SK-N-SH (cell line): ENCODE measurements around the gene DAB2IP. TPM values are rescaled to one million over a fixed set of nuclear protein-coding genes. Genes with fewer than 3 reads are reported as not detected.
A peak's percentile ranks its signal among the peaks of the same experiment; 100 is the strongest.

Experiments used
- CTCF ChIA-PET: fragments of 300-600, 350-600 bp; formaldehyde crosslinking; extraction: SDS; loops from one replicate; lab custom pipeline; 2021; lab: Yijun Ruan, JAX
- POLR2A ChIA-PET: fragments of 350-600 bp; sonication (Branson Sonifier 250); formaldehyde crosslinking; extraction: SDS; loops from one replicate; lab custom pipeline; 2020; ENCODE audit warnings: antibody characterized with exemption, inconsistent platforms; lab: Yijun Ruan, JAX
- DNase-seq: peaks from one replicate; pipeline ENCODE4 v3.0.0; 2012
- H2AFZ ChIP-seq: fragments of 200-600 bp; sonication (generic); 2 replicates; pipeline ENCODE4 v1.8.1; 2016; ENCODE audit warnings: antibody characterized with exemption, mild to moderate bottlenecking, low read depth
- H3F3A ChIP-seq: fragments of 200-600 bp; sonication (generic); replicated peaks from 2 replicates; pipeline ENCODE3; 2016; ENCODE audit warnings: antibody characterized with exemption, mild to moderate bottlenecking; ENCODE audit not compliant: insufficient read depth
- H3K27ac ChIP-seq, 2 experiments: fragments of 200-500 bp in 1 of 2; fragments of 200-600 bp in 1 of 2; sonication (Bioruptor generic) in 1 of 2; sonication (generic), shearing (Covaris generic) in 1 of 2; 2 replicates each; pipeline versions ENCODE4 v1.5.1 to v1.6.1; 2014 to 2016; ENCODE audit warnings: low read depth in 2 of 2, inconsistent platforms in 1 of 2, low read length in 1 of 2, mild to moderate bottlenecking in 1 of 2, mixed read lengths in 1 of 2
- H3K27me3 ChIP-seq: fragments of 200-600 bp; sonication (generic), shearing (Covaris generic); 2 replicates; pipeline ENCODE4 v1.6.1; 2016; ENCODE audit warnings: mixed run types; ENCODE audit not compliant: insufficient read depth
- H3K36me3 ChIP-seq, 2 experiments: fragments of 200-500 bp in 1 of 2; fragments of 200-600 bp in 1 of 2; sonication (Bioruptor generic) in 1 of 2; sonication (generic) in 1 of 2; replicated peaks in 1 of 2; 2 replicates each; pipeline versions ENCODE3 to v1.5.1; 2014 to 2016; ENCODE audit warnings: low read length in 1 of 2, mild to moderate bottlenecking in 1 of 2; ENCODE audit not compliant: insufficient read depth in 2 of 2, control insufficient read depth in 1 of 2
- H3K4me1 ChIP-seq, 2 experiments: fragments of 200-500 bp in 1 of 2; fragments of 200-600 bp in 1 of 2; sonication (Bioruptor generic) in 1 of 2; sonication (generic), shearing (Covaris generic) in 1 of 2; 2 replicates each; pipeline versions ENCODE4 v1.5.1 to v1.6.1; 2014 to 2016; ENCODE audit warnings: low read depth in 1 of 2, low read length in 1 of 2, mixed run types in 1 of 2; ENCODE audit not compliant: insufficient read depth in 2 of 2, control insufficient read depth in 1 of 2
- H3K4me2 ChIP-seq: fragments of 200-600 bp; sonication (generic), shearing (Covaris generic); 2 replicates; pipeline ENCODE4 v1.6.1; 2017; ENCODE audit warnings: mixed run types
- H3K4me3 ChIP-seq, 2 experiments: fragments of 200-500 bp in 1 of 2; fragments of 200-600 bp in 1 of 2; sonication (Bioruptor generic) in 1 of 2; sonication (generic), shearing (Covaris generic) in 1 of 2; 2 replicates each; pipeline versions ENCODE4 v1.5.1 to v1.8.1; 2014 to 2016; ENCODE audit warnings: low read depth in 2 of 2, inconsistent platforms in 1 of 2, low read length in 1 of 2, mild to moderate bottlenecking in 1 of 2, mixed read lengths in 1 of 2, moderate library complexity in 1 of 2
- H3K79me2 ChIP-seq: fragments of 200-600 bp; sonication (generic); 2 replicates; pipeline ENCODE4 v1.8.1; 2017; ENCODE audit warnings: mild to moderate bottlenecking; ENCODE audit not compliant: insufficient read depth
- H3K9ac ChIP-seq: fragments of 200-600 bp; sonication (generic); 2 replicates; pipeline ENCODE4 v1.6.1; 2017; ENCODE audit warnings: mixed run types
- H3K9me2 ChIP-seq: fragments of 200-600 bp; sonication (generic); 2 replicates; pipeline ENCODE4 v1.6.1; 2017; ENCODE audit warnings: mixed run types
- H3K9me3 ChIP-seq: fragments of 200-600 bp; sonication (generic); 2 replicates; pipeline ENCODE4 v1.6.1; 2017; ENCODE audit warnings: mixed run types, mild to moderate bottlenecking, moderate library complexity
- H4K20me1 ChIP-seq: fragments of 200-600 bp; sonication (generic); 2 replicates; pipeline ENCODE4 v1.6.1; 2017; ENCODE audit warnings: mild to moderate bottlenecking, mixed run types; ENCODE audit not compliant: insufficient read depth
- CHD2 ChIP-seq: fragments of 150-350 bp; IDR thresholded peaks from 2 replicates; pipeline ENCODE4 v1.6.1; 2018; ENCODE audit warnings: low read length; ENCODE audit not compliant: partially characterized antibody
- EP300 ChIP-seq, 2 experiments: IDR thresholded peaks; 2 replicates each; pipeline versions ENCODE4 v1.4.0 to v1.6.1; 2012; ENCODE audit warnings: borderline replicate concordance in 1 of 2, low read depth in 1 of 2, low read length in 1 of 2
- EZH2phosphoT487 ChIP-seq: fragments of 200-600 bp; sonication (generic); IDR thresholded peaks from 2 replicates; pipeline ENCODE4 v1.6.1; 2017; ENCODE audit warnings: low read depth, mixed run types, mild to moderate bottlenecking, antibody characterized with exemption, moderate library complexity, borderline replicate concordance
- FOSL2 ChIP-seq: IDR thresholded peaks from 2 replicates; pipeline ENCODE4 v1.4.0; 2012; ENCODE audit warnings: low read depth, mild to moderate bottlenecking, moderate library complexity, borderline replicate concordance
- FOXJ3 ChIP-seq: sonication (generic); formaldehyde crosslinking; IDR thresholded peaks from 2 replicates; pipeline ENCODE4 v1.5.1; 2020; ENCODE audit warnings: mild to moderate bottlenecking, missing genetic modification reagents
- FOXM1 ChIP-seq: IDR thresholded peaks from 2 replicates; pipeline ENCODE4 v1.4.0; 2012; ENCODE audit warnings: low read depth, mild to moderate bottlenecking
- JUND ChIP-seq: IDR thresholded peaks from 2 replicates; pipeline ENCODE4 v1.4.0; 2012
- MEF2A ChIP-seq: IDR thresholded peaks from 2 replicates; pipeline ENCODE4 v1.4.0; 2012; ENCODE audit warnings: low read depth, borderline replicate concordance
- MXI1 ChIP-seq: IDR thresholded peaks from 2 replicates; pipeline ENCODE4 v1.6.1; 2012; ENCODE audit warnings: mild to moderate bottlenecking, low read depth, low read length, improper control_type of control experiment
- RAD21 ChIP-seq: IDR thresholded peaks from 2 replicates; pipeline ENCODE4 v1.6.1; 2012; ENCODE audit warnings: mild to moderate bottlenecking, low read length
- RCOR1 ChIP-seq: fragments of 150-350 bp; IDR thresholded peaks from 2 replicates; pipeline ENCODE4 v1.6.1; 2017; ENCODE audit warnings: antibody characterized with exemption, low read length
- RFX5 ChIP-seq: IDR thresholded peaks from 2 replicates; pipeline ENCODE4 v1.6.1; 2012; ENCODE audit warnings: mild to moderate bottlenecking, improper control_type of control experiment, low read length
- SIN3A ChIP-seq: IDR thresholded peaks from 2 replicates; pipeline ENCODE4 v1.6.1; 2012; ENCODE audit warnings: low read depth, mild to moderate bottlenecking, low read length, moderate library complexity, borderline replicate concordance
- SMC3 ChIP-seq: IDR thresholded peaks from 2 replicates; pipeline ENCODE4 v1.6.1; 2012; ENCODE audit warnings: low read depth, low read length, improper control_type of control experiment
- TAF1 ChIP-seq: IDR thresholded peaks from 2 replicates; pipeline ENCODE4 v1.6.1; 2012; ENCODE audit warnings: low read depth, mild to moderate bottlenecking, low read length, moderate library complexity, borderline replicate concordance
- TCF12 ChIP-seq: IDR thresholded peaks from 2 replicates; pipeline ENCODE4 v1.4.0; 2012
- TEAD4 ChIP-seq: IDR thresholded peaks from 2 replicates; pipeline ENCODE4 v1.4.0; 2012; ENCODE audit warnings: mild to moderate bottlenecking, borderline replicate concordance; ENCODE audit not compliant: insufficient read depth
- WGBS: methylation state at CpG from one replicate; pipeline ENCODE4 v1.1.6; 2017; ENCODE audit warnings: low lambda C conversion rate; 5-methylcytosine and 5-hydroxymethylcytosine counted together
- polyA plus RNA-seq, 3 experiments: library from polyadenylated mRNA; depleted of rRNA; stranded (reverse); fragments of >200 nt; gene quantifications; 2 replicates each; pipeline ENCODE4 v1.2.3, GENCODE V29; 2012
- TF ChIP-seq, protein P1 (sequence below): fragments of 150-350 bp; IDR thresholded peaks from 2 replicates; pipeline ENCODE4 v1.6.1; 2017; ENCODE audit warnings: antibody characterized with exemption, low read length, low read depth, borderline replicate concordance
- TF ChIP-seq, protein P2 (sequence below): IDR thresholded peaks from 2 replicates; pipeline ENCODE4 v1.4.0; 2012; ENCODE audit warnings: low read depth, borderline replicate concordance
- TF ChIP-seq, protein P3 (sequence below): fragments of 150-350 bp; IDR thresholded peaks from 2 replicates; pipeline ENCODE4 v1.6.1; 2016; ENCODE audit warnings: mild to moderate bottlenecking, low read depth, low read length

DAB2IP gene
- polyA plus RNA-seq, 1 of the 3 experiments (the other 2 are of a cell fraction), result 21.4 TPM

DNA sequence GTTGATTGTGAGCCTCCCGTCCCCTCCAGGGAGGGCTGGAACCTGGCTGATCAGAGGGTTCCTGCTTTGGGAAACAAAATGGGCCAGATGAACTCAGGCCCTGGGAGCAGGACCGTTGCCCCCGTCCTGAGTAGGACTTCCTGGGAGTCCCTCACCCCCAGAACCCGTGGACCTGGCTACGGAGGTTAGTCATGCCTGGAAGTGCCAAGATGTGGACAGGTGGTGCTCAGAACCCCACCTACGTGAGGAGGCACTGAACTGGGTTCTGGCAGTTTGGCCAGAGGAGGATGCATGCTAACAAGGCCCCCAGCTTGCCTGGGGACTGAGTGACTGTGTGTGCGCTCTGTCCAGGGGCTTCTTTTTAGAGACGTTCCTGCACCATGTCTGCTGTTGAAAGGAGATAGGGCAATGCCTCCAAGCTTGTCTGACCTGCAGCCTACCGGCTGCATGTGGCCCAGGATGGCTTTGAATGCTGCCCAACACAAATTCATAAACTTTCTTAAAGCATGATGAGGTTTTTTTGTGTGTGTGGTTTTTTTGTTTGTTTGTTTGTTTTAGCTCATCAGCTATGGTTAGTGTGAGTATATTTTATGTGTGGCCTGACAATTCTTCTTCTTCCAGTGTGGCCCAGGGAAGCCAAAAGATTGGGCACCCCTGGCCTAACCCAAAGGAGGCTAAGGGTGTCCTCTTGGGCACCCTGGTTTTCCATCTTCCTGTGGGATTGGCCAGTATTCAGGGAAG, 1.8 kb upstream of the DAB2IP start:
- no peak for DNase-seq
- Histone ChIP-seq H3K9me3 (no peaks in the 10 kb centered on the region), H4K20me1 (peaks cover 14% of the 10 kb centered on the region; the same call in 1 of the 2 replicates), H3K4me2 (peak overlapping the region; percentile 64; the same call in 1 of the 2 replicates), H3K4me1 (peaks cover 12 to 78% of the 10 kb centered on the region in 2 experiments), H3K9ac (no peak overlapping the region), H3K79me2 (no peaks in the 10 kb centered on the region), H3K27me3 (no peaks in the 10 kb centered on the region), H3F3A (no peaks in the 10 kb centered on the region), H3K9me2 (no peaks in the 10 kb centered on the region), H3K27ac (peak overlapping the region in 1 of 2 experiments; percentile 94; a peak in 3 of 4 replicates), H3K4me3 (no peak overlapping the region), H2AFZ (no peak overlapping the region), H3K36me3 (no peaks in the 10 kb centered on the region)
- ChIA-PET CTCF (interaction anchor here (0.7 to 4.5 kb wide), 16 partner anchors 9 to 104 kb away, joined by 3 to 19 read pairs (median 4); no protein-coding TSS in a partner anchor), POLR2A (interaction anchor here (1.2 kb wide), 1 partner anchor 13 kb away, joined by 3 read pairs; no protein-coding TSS in a partner anchor)
- TF ChIP-seq MXI1 (peak; percentile 51; the same call in 1 of the 2 replicates), FOSL2 (no peak)
- WGBS, result 56% methylated on average over 1 of the region's 9 CpGs

DNA sequence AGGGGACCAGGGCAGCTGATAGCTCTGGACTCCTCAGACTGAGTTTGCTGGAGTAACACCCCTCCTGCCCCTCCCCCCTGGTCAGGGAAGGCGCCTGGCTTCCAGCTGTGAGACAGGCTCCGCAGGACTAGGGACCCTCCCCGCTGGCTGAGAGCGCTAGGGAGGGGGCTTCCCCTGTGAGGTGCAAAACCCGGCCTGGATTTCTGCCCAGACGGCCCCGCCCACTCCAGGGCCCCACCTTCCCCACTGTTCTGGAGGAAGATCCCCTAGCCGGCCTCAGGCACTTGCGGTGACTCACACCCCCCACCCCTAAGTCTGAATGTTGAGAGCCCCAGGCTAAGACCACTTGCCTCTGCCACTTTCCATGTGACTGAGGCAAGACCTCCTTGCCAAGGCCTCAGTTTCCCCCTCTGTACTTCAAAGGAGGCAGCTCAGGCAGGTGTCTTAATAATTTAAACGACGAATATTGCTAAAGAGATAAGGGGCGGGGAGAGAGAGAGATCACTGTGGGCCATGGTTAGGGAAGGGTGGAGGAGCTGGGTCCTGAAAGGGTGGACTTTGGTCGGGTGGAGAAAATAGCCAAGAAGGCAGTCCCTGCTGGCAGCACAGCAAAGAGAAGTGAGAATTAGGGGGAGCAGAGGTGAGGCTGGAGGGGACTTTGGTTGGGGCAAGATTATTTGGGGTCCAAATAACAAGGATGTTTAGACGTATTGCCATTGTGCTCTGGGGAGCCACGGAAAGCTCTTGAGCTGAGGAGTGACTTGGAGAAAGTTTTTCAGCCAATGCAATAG, 1.0 kb upstream of the DAB2IP start:
- Histone ChIP-seq H2AFZ (no peak overlapping the region), H4K20me1 (peaks cover 14% of the 10 kb centered on the region; the same call in 1 of the 2 replicates), H3K27me3 (no peaks in the 10 kb centered on the region), H3K9ac (no peak overlapping the region), H3K9me2 (no peaks in the 10 kb centered on the region), H3K79me2 (no peaks in the 10 kb centered on the region), H3K4me3 (no peak overlapping the region), H3K4me1 (peaks cover 12 to 74% of the 10 kb centered on the region in 2 experiments), H3K36me3 (no peaks in the 10 kb centered on the region), H3K4me2 (peak overlapping the region; percentile 97), H3K27ac (peak overlapping the region in 1 of 2 experiments; percentile 94; a peak in 3 of 4 replicates), H3F3A (no peaks in the 10 kb centered on the region), H3K9me3 (no peaks in the 10 kb centered on the region)
- ChIA-PET CTCF (interaction anchor here (0.5 to 4.5 kb wide), 18 partner anchors 10 to 772 kb away, joined by 3 to 19 read pairs (median 4); no protein-coding TSS in a partner anchor), POLR2A (interaction anchor here (1.2 kb wide), 1 partner anchor 13 kb away, joined by 3 read pairs; no protein-coding TSS in a partner anchor)
- 31% methylated on average over 11 of the region's 15 CpGs for WGBS
- DNase-seq, result peak; percentile 91
- TF ChIP-seq JUND (peak; percentile 35), RAD21 (peak; percentile 23; the same call in 1 of the 2 replicates), MEF2A (no peak), TCF12 (peak; percentile 71), SIN3A (no peak), FOXJ3 (peak; percentile 13; the same call in 1 of the 2 replicates), FOSL2 (0 out of 2 replicates have a peak, but pooled peaks have one; percentile 25), RFX5 (no peak), EP300 (IDR thresholded peaks at IDR 0.05; ENCODE audit: borderline replicate concordance in 1 of 2, low read depth in 1 of 2, low read length in 1 of 2) (peak; percentile 40 to 53; a peak in 2 of 4 replicates), TAF1 (no peak), TEAD4 (no peak), EZH2phosphoT487 (no peak), FOXM1 (no peak), RCOR1 (peak; percentile 78), SMC3 (no peak), CHD2 (peak; percentile 96)
- TF ChIP-seq, protein P1, sequence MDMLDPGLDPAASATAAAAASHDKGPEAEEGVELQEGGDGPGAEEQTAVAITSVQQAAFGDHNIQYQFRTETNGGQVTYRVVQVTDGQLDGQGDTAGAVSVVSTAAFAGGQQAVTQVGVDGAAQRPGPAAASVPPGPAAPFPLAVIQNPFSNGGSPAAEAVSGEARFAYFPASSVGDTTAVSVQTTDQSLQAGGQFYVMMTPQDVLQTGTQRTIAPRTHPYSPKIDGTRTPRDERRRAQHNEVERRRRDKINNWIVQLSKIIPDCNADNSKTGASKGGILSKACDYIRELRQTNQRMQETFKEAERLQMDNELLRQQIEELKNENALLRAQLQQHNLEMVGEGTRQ, result no peak
- TF ChIP-seq, protein P2, sequence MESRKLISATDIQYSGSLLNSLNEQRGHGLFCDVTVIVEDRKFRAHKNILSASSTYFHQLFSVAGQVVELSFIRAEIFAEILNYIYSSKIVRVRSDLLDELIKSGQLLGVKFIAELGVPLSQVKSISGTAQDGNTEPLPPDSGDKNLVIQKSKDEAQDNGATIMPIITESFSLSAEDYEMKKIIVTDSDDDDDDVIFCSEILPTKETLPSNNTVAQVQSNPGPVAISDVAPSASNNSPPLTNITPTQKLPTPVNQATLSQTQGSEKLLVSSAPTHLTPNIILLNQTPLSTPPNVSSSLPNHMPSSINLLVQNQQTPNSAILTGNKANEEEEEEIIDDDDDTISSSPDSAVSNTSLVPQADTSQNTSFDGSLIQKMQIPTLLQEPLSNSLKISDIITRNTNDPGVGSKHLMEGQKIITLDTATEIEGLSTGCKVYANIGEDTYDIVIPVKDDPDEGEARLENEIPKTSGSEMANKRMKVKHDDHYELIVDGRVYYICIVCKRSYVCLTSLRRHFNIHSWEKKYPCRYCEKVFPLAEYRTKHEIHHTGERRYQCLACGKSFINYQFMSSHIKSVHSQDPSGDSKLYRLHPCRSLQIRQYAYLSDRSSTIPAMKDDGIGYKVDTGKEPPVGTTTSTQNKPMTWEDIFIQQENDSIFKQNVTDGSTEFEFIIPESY, result no peak
- TF ChIP-seq, protein P3, sequence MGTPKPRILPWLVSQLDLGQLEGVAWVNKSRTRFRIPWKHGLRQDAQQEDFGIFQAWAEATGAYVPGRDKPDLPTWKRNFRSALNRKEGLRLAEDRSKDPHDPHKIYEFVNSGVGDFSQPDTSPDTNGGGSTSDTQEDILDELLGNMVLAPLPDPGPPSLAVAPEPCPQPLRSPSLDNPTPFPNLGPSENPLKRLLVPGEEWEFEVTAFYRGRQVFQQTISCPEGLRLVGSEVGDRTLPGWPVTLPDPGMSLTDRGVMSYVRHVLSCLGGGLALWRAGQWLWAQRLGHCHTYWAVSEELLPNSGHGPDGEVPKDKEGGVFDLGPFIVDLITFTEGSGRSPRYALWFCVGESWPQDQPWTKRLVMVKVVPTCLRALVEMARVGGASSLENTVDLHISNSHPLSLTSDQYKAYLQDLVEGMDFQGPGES, result no peak
